SK-N-SH treated with all-trans-retinoic acid at 6 μM for 48 hours (cell line): ENCODE data around the gene FBXW11.

Experiments
- ATAC-seq: fragments of 200-7000 bp; cut with Tn5 transposase; 3 replicates; pipeline ENCODE4 v1.9.1; 2020; ENCODE audit warnings: mild to moderate bottlenecking, moderate library complexity
- CSDC2 ChIP-seq: fragments of 250-450 bp; sonication (Bioruptor Pico); IDR thresholded peaks from 2 replicates; pipeline ENCODE4 v1.5.0; 2020; ENCODE audit warnings: mild to moderate bottlenecking, moderate library complexity
- ESRRG ChIP-seq: fragments of 250-450 bp; sonication (Bioruptor Pico); IDR thresholded peaks from 2 replicates; pipeline ENCODE4 v1.6.1; 2021; ENCODE audit warnings: mild to moderate bottlenecking
- GLIS3 ChIP-seq: fragments of 250-450 bp; sonication (Bioruptor Pico); IDR thresholded peaks from 2 replicates; pipeline ENCODE4 v1.5.0; 2020; ENCODE audit warnings: mild to moderate bottlenecking, moderate library complexity
- ISL1 ChIP-seq: fragments of 250-450 bp; sonication (Bioruptor Pico); IDR thresholded peaks from 2 replicates; pipeline ENCODE4 v2.1.2; 2022; ENCODE audit warnings: mild to moderate bottlenecking, moderate library complexity
- OSR1 ChIP-seq: fragments of 250-450 bp; sonication (Bioruptor Pico); IDR thresholded peaks from 2 replicates; pipeline ENCODE4 v1.8.0; 2022; ENCODE audit warnings: moderate library complexity, mild to moderate bottlenecking, inconsistent platforms
- POU6F1 ChIP-seq: fragments of 250-450 bp; sonication (Bioruptor Pico); IDR thresholded peaks from 2 replicates; pipeline ENCODE4 v1.8.0; 2021; ENCODE audit warnings: low read depth, mild to moderate bottlenecking, moderate library complexity, borderline replicate concordance
- PPARA ChIP-seq: fragments of 250-450 bp; sonication (Bioruptor Pico); IDR thresholded peaks from 2 replicates; pipeline ENCODE4 v1.5.0; 2020; ENCODE audit warnings: mild to moderate bottlenecking, borderline replicate concordance
- RARB ChIP-seq: fragments of 250-450 bp; sonication (Bioruptor Pico); IDR thresholded peaks from 2 replicates; pipeline ENCODE4 v1.8.0; 2021; ENCODE audit warnings: mild to moderate bottlenecking, moderate library complexity
- TCF4 ChIP-seq: fragments of 250-450 bp; sonication (Bioruptor Pico); IDR thresholded peaks from 2 replicates; pipeline ENCODE4 v1.8.0; 2021; ENCODE audit warnings: mild to moderate bottlenecking, moderate library complexity, borderline replicate concordance
- ZC3H10 ChIP-seq: fragments of 250-450 bp; sonication (Bioruptor Pico); IDR thresholded peaks from 2 replicates; pipeline ENCODE4 v1.5.1; 2021; ENCODE audit warnings: mild to moderate bottlenecking, moderate library complexity
- ZFP3 ChIP-seq: fragments of 250-450 bp; sonication (Bioruptor Pico); IDR thresholded peaks from 2 replicates; pipeline ENCODE4 v1.5.0; 2020; ENCODE audit warnings: mild to moderate bottlenecking, moderate library complexity
- ZFP30 ChIP-seq: fragments of 450-650 bp; formaldehyde crosslinking; IDR thresholded peaks from 2 replicates; pipeline ENCODE4 v1.5.0; 2022; ENCODE audit warnings: mild to moderate bottlenecking, moderate library complexity
- ZNF565 ChIP-seq: fragments of 450-650 bp; formaldehyde crosslinking; conservative IDR thresholded peaks from 2 replicates; pipeline ENCODE4 v1.5.0; 2020; ENCODE audit warnings: low read depth, mild to moderate bottlenecking, moderate library complexity
- ZNF70 ChIP-seq: fragments of 450-650 bp; formaldehyde crosslinking; IDR thresholded peaks from 2 replicates; pipeline ENCODE4 v1.5.0; 2020; ENCODE audit warnings: mild to moderate bottlenecking, moderate library complexity
- ZNF8 ChIP-seq: fragments of 450-650 bp; formaldehyde crosslinking; IDR thresholded peaks from 2 replicates; pipeline ENCODE4 v1.5.0; 2020; ENCODE audit warnings: mild to moderate bottlenecking, moderate library complexity
- TF ChIP-seq, protein P1 (sequence below): fragments of 250-450 bp; sonication (Bioruptor Pico); IDR thresholded peaks from 2 replicates; pipeline ENCODE4 v1.5.1; 2021; ENCODE audit warnings: mild to moderate bottlenecking, moderate library complexity
- TF ChIP-seq, protein P2 (sequence below): fragments of 250-450 bp; sonication (Bioruptor Pico); IDR thresholded peaks from 2 replicates; pipeline ENCODE4 v1.5.0; 2020; ENCODE audit warnings: mild to moderate bottlenecking, moderate library complexity
- TF ChIP-seq, protein P3 (sequence below): fragments of 250-450 bp; sonication (Bioruptor Pico); IDR thresholded peaks from 2 replicates; pipeline ENCODE4 v1.8.0; 2020; ENCODE audit warnings: mild to moderate bottlenecking, moderate library complexity, borderline replicate concordance

Gene FBXW11

GRCh38 chr5:172044631-172045314 is 38.3 kb upstream of the FBXW11 start:
- TF ChIP-seq, protein P1, sequence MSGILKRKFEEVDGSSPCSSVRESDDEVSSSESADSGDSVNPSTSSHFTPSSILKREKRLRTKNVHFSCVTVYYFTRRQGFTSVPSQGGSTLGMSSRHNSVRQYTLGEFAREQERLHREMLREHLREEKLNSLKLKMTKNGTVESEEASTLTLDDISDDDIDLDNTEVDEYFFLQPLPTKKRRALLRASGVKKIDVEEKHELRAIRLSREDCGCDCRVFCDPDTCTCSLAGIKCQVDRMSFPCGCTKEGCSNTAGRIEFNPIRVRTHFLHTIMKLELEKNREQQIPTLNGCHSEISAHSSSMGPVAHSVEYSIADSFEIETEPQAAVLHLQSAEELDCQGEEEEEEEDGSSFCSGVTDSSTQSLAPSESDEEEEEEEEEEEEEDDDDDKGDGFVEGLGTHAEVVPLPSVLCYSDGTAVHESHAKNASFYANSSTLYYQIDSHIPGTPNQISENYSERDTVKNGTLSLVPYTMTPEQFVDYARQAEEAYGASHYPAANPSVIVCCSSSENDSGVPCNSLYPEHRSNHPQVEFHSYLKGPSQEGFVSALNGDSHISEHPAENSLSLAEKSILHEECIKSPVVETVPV (CRISPR knock-in tag): no peak
- TF ChIP-seq CSDC2 (CRISPR knock-in tag): no peak
- no peak for TF ChIP-seq ZFP30 (CRISPR knock-in tag)
- TF ChIP-seq, protein P2, sequence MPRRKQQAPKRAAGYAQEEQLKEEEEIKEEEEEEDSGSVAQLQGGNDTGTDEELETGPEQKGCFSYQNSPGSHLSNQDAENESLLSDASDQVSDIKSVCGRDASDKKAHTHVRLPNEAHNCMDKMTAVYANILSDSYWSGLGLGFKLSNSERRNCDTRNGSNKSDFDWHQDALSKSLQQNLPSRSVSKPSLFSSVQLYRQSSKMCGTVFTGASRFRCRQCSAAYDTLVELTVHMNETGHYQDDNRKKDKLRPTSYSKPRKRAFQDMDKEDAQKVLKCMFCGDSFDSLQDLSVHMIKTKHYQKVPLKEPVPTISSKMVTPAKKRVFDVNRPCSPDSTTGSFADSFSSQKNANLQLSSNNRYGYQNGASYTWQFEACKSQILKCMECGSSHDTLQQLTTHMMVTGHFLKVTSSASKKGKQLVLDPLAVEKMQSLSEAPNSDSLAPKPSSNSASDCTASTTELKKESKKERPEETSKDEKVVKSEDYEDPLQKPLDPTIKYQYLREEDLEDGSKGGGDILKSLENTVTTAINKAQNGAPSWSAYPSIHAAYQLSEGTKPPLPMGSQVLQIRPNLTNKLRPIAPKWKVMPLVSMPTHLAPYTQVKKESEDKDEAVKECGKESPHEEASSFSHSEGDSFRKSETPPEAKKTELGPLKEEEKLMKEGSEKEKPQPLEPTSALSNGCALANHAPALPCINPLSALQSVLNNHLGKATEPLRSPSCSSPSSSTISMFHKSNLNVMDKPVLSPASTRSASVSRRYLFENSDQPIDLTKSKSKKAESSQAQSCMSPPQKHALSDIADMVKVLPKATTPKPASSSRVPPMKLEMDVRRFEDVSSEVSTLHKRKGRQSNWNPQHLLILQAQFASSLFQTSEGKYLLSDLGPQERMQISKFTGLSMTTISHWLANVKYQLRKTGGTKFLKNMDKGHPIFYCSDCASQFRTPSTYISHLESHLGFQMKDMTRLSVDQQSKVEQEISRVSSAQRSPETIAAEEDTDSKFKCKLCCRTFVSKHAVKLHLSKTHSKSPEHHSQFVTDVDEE: no peak
- TF ChIP-seq TCF4 (CRISPR knock-in tag): no peak
- TF ChIP-seq ZNF8 (CRISPR knock-in tag): no peak
- TF ChIP-seq ESRRG (CRISPR knock-in tag): no peak
- TF ChIP-seq ZC3H10 (CRISPR knock-in tag): no peak
- TF ChIP-seq RARB: no peak
- TF ChIP-seq OSR1: no peak

GRCh38 chr5:172043865-172044264 is 37.4 kb upstream of the FBXW11 start:
- no peak for ATAC-seq
- TF ChIP-seq TCF4 (CRISPR knock-in tag) (no peak), ZFP30 (CRISPR knock-in tag) (no peak), ISL1 (no peak)

More at GRCh38 chr5:172044631-172045314, 38.3 kb upstream of the FBXW11 start:
- no peak for ATAC-seq

GRCh38 chr5:172042183-172042582 is 35.7 kb upstream of the FBXW11 start:
- ATAC-seq: no peak
- TF ChIP-seq POU6F1 (CRISPR knock-in tag) (no peak), RARB (no peak), ZFP3 (CRISPR knock-in tag) (no peak), ZNF565 (CRISPR knock-in tag) (no peak), GLIS3 (CRISPR knock-in tag) (no peak), OSR1 (no peak), PPARA (CRISPR knock-in tag) (no peak), ESRRG (CRISPR knock-in tag) (no peak), ZNF70 (CRISPR knock-in tag) (no peak), ZFP30 (CRISPR knock-in tag) (no peak)
- TF ChIP-seq, protein P2: no peak
- TF ChIP-seq, protein P3, sequence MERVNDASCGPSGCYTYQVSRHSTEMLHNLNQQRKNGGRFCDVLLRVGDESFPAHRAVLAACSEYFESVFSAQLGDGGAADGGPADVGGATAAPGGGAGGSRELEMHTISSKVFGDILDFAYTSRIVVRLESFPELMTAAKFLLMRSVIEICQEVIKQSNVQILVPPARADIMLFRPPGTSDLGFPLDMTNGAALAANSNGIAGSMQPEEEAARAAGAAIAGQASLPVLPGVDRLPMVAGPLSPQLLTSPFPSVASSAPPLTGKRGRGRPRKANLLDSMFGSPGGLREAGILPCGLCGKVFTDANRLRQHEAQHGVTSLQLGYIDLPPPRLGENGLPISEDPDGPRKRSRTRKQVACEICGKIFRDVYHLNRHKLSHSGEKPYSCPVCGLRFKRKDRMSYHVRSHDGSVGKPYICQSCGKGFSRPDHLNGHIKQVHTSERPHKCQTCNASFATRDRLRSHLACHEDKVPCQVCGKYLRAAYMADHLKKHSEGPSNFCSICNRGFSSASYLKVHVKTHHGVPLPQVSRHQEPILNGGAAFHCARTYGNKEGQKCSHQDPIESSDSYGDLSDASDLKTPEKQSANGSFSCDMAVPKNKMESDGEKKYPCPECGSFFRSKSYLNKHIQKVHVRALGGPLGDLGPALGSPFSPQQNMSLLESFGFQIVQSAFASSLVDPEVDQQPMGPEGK (CRISPR knock-in tag): no peak
- TF ChIP-seq, protein P1 (CRISPR knock-in tag): no peak
